Natural killer cell (primary cell): ENCODE results near the gene MYCN. TPM values are rescaled to one million over a fixed set of nuclear protein-coding genes. Genes with fewer than 3 reads are reported as not detected.

Source experiments
- ATAC-seq, 3 donors: fragments of 150-1000 bp in 2 of 3; fragments of 200-7000 bp in 1 of 3; cut with Tn5 transposase; 1 replicate in 1 of 3; 2 replicates in 2 of 3; pipeline ENCODE4 v1.10.0; 2021; ENCODE audit warnings: mild to moderate bottlenecking in 2 of 3, moderate library complexity in 2 of 3
- DNase-seq, 2 donors: peaks; one replicate each; pipeline versions ENCODE4 v3.0.0 to v3.0.0-alpha.2; 2013 to 2021; ENCODE audit warnings: mixed read lengths in 1 of 2
- H3K27ac ChIP-seq: one replicate; pipeline ENCODE4 v1.5.1; 2013; ENCODE audit warnings: mild to moderate bottlenecking, low read length
- H3K27me3 ChIP-seq: one replicate; pipeline ENCODE4 v1.6.1; 2013; ENCODE audit warnings: low read length; ENCODE audit not compliant: control insufficient read depth, insufficient read depth
- H3K36me3 ChIP-seq: one replicate; pipeline ENCODE4 v1.6.1; 2013; ENCODE audit warnings: low read length; ENCODE audit not compliant: control insufficient read depth, insufficient read depth
- H3K4me1 ChIP-seq: one replicate; pipeline ENCODE4 v1.6.1; 2013; ENCODE audit warnings: low read length; ENCODE audit not compliant: control insufficient read depth, insufficient read depth
- H3K4me3 ChIP-seq: one replicate; pipeline ENCODE4 v1.5.1; 2013; ENCODE audit warnings: low read length
- H3K9me3 ChIP-seq: one replicate; pipeline ENCODE4 v1.6.1; 2013; ENCODE audit warnings: low read length; ENCODE audit not compliant: control insufficient read depth, insufficient read depth
- H3K27ac Mint-ChIP-seq, 2 donors: one replicate each; pipeline ENCODE4 v1.8.0; 2022; ENCODE audit warnings: mild to moderate bottlenecking in 2 of 2, mixed read lengths in 2 of 2, moderate library complexity in 1 of 2
- H3K27me3 Mint-ChIP-seq, 2 donors: one replicate each; pipeline ENCODE4 v1.8.0; 2022; ENCODE audit warnings: low read depth in 2 of 2, mixed read lengths in 2 of 2
- H3K36me3 Mint-ChIP-seq: one replicate; pipeline ENCODE4 v1.8.0; 2022; ENCODE audit warnings: mixed read lengths
- H3K4me1 Mint-ChIP-seq, 2 donors: one replicate each; pipeline ENCODE4 v1.8.0; 2022; ENCODE audit warnings: mixed read lengths in 2 of 2
- H3K4me3 Mint-ChIP-seq: one replicate; pipeline ENCODE4 v1.8.0; 2022; ENCODE audit warnings: mild to moderate bottlenecking, moderate library complexity, mixed read lengths
- H3K9me3 Mint-ChIP-seq, 2 donors: one replicate each; pipeline ENCODE4 v1.8.0; 2022; ENCODE audit warnings: mixed read lengths in 2 of 2
- WGBS: methylation state at CpG from one replicate; pipeline ENCODE4 v1.1.7; 2013; ENCODE audit warnings: missing lambda C conversion rate; ENCODE audit not compliant: insufficient coverage; 5-methylcytosine and 5-hydroxymethylcytosine counted together
- intact Hi-C: fragments of 100-400 bp; cut with micrococcal nuclease; formaldehyde crosslinking; loops from one replicate; pipeline ENCODE4 v1.14.2; 2022
- total RNA-seq, 4 donors: library from RNA; stranded (reverse); fragments of 120-200 nt in 1 of 4; gene quantifications; one replicate each; pipeline versions ENCODE4 v1.2.3 to v1.2.4, GENCODE V29; 2013 to 2022
- TF ChIP-seq, protein P1 (sequence below): fragments of 200-600 bp; IDR thresholded peaks from one replicate; pipeline ENCODE4 v1.8.0; 2022; ENCODE audit warnings: antibody characterized with exemption

MYCN gene
- total RNA-seq, 3 donors from 2014 or later (not counting 1 experiment from before 2014, with no cell fraction given): 0.18 TPM; not detected in 2

DNA sequence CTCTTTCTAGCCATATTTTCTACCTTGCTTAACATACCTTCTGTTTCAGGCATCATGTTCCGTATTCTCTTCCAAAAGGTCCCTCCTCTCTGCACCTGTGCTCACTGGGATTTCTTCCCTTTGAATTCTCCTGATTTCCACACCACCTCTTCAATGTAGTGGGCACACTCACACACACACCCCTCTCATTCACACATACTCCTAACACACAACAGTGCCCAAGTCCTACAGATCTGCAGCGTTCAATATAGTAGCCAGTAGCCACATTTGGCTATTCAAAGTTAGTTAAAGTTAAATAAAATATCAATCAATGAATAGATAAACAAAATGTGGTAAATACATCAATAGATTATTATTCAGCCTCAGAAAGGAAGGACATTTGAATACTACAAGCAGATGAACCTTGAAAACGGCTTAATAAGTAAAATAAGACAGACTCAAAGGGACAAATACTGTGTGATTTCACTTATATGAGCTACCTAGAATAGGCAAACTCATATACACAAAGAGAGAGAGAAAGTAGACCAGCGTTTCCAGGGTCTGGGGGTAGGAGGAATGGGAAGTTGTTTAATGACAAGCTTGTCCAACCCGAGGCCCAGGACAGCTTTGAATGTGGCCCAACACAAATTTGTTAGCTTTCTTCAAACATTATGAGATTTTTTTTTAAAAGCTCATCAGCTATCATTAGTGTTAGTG is 34.4 kb downstream of the MYCN start:
- intact Hi-C loops: loop anchor here (10.0 kb wide), 1 partner anchor 820 kb away; no protein-coding TSS in a partner anchor
- Mint-ChIP-seq H3K9me3 (no peaks in the 10 kb centered on the region), H3K36me3 (no peaks in the 10 kb centered on the region), H3K27me3 (no peaks in the 10 kb centered on the region), H3K4me1 (peaks cover 5 to 15% of the 10 kb centered on the region in 2 donors), H3K4me3 (no peak overlapping the region), H3K27ac (no peak overlapping the region)
- 82% methylated on average over 3 of the region's 5 CpGs for WGBS
- no peaks in the 10 kb centered on the region for H3K27me3 ChIP-seq
- DNase-seq: no peak
- H3K9me3 ChIP-seq: no peaks in the 10 kb centered on the region
- ATAC-seq: no peak
- TF ChIP-seq, protein P1, sequence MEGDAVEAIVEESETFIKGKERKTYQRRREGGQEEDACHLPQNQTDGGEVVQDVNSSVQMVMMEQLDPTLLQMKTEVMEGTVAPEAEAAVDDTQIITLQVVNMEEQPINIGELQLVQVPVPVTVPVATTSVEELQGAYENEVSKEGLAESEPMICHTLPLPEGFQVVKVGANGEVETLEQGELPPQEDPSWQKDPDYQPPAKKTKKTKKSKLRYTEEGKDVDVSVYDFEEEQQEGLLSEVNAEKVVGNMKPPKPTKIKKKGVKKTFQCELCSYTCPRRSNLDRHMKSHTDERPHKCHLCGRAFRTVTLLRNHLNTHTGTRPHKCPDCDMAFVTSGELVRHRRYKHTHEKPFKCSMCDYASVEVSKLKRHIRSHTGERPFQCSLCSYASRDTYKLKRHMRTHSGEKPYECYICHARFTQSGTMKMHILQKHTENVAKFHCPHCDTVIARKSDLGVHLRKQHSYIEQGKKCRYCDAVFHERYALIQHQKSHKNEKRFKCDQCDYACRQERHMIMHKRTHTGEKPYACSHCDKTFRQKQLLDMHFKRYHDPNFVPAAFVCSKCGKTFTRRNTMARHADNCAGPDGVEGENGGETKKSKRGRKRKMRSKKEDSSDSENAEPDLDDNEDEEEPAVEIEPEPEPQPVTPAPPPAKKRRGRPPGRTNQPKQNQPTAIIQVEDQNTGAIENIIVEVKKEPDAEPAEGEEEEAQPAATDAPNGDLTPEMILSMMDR: no peak
- no peaks in the 10 kb centered on the region for H3K36me3 ChIP-seq
- H3K27ac ChIP-seq: no peak overlapping the region
- no peaks in the 10 kb centered on the region for H3K4me1 ChIP-seq
- no peak overlapping the region for H3K4me3 ChIP-seq

DNA sequence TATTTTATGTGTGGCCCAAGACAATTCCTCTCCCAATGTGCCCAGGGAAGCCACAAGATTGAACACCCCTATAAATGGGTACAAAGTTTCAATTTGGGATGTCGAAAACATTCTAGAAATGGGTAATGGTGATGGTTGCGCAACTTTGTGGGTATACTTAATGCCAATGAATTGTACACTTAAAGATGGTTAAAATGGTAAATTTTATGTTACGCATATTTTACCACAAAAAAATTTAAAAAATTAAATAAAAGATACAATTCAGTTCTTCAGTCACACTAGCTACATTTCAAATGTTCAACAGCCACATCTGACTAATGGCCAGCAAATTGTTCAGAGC is 34.9 kb downstream of the MYCN start:
- intact Hi-C loops: loop anchor here (10.0 kb wide), 1 partner anchor 820 kb away; no protein-coding TSS in a partner anchor
- TF ChIP-seq, protein P1: no peak
- Mint-ChIP-seq H3K27me3 (no peaks in the 10 kb centered on the region), H3K4me1 (peaks cover 5 to 15% of the 10 kb centered on the region in 2 donors), H3K27ac (no peak overlapping the region), H3K4me3 (no peak overlapping the region), H3K9me3 (no peaks in the 10 kb centered on the region), H3K36me3 (no peaks in the 10 kb centered on the region)
- H3K27ac ChIP-seq: no peak overlapping the region
- ATAC-seq (no peak), DNase-seq (no peak)
- no peaks in the 10 kb centered on the region for H3K4me1 ChIP-seq
- no peaks in the 10 kb centered on the region for H3K36me3 ChIP-seq
- 100% methylated on average over 2 of the region's 3 CpGs for WGBS
- no peak overlapping the region for H3K4me3 ChIP-seq
- H3K27me3 ChIP-seq: no peaks in the 10 kb centered on the region
- no peaks in the 10 kb centered on the region for H3K9me3 ChIP-seq

DNA sequence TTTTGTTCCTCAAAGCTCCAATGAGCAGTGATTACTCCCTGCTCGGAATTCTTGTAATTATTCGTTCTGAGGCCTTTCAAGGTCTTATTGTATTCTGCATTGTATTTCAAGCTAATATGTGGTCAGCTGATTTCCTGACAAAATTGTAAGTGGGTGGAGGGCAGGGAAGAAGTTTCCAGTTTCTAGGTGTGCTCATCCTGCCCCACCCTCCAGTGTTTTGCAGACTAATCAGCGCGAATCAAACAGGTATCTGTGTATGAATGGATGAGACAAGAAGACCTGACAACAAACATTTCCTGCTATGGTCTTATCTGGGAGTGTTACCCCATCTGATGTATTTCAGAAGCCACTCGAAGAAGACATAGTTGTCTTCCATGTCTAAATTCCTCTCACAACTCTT is 35.3 kb downstream of the MYCN start:
- intact Hi-C loops: loop anchor here (10.0 kb wide), 1 partner anchor 821 kb away; no protein-coding TSS in a partner anchor
- Histone ChIP-seq H3K27ac (no peak overlapping the region), H3K27me3 (no peaks in the 10 kb centered on the region), H3K9me3 (no peaks in the 10 kb centered on the region), H3K4me3 (no peak overlapping the region), H3K4me1 (no peaks in the 10 kb centered on the region), H3K36me3 (no peaks in the 10 kb centered on the region)
- DNase-seq (no peak), ATAC-seq (no peak)
- Mint-ChIP-seq H3K9me3 (no peaks in the 10 kb centered on the region), H3K27me3 (no peaks in the 10 kb centered on the region), H3K36me3 (no peaks in the 10 kb centered on the region), H3K4me1 (peaks cover 5 to 11% of the 10 kb centered on the region in 2 donors), H3K27ac (no peak overlapping the region), H3K4me3 (no peak overlapping the region)
- TF ChIP-seq, protein P1: no peak
- 94% methylated on average over 4 of the region's 5 CpGs for WGBS

DNA sequence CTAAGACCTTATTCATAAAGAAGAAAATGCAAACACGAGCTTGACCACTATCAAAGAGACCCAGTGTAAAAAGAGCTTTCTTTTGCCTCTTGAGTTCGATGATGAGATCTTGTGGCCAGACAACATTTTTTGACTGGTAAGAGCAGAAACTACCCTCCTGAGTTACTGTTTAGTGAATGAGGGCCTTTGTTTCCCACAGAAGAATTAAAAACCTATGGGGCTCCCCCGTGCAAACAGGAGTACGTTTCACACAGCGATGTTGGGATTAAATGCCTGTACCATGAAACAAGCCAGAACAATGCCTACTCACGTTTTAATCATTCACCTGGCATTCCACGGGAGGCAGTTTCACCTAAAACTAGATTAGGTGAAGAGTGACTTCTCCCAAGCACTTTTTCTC is 36.0 kb downstream of the MYCN start:
- Mint-ChIP-seq H3K4me1 (peaks cover 5 to 9% of the 10 kb centered on the region in 2 donors), H3K4me3 (no peak overlapping the region), H3K27me3 (no peaks in the 10 kb centered on the region), H3K27ac (no peak overlapping the region), H3K36me3 (no peaks in the 10 kb centered on the region), H3K9me3 (no peaks in the 10 kb centered on the region)
- Histone ChIP-seq H3K9me3 (no peaks in the 10 kb centered on the region), H3K36me3 (no peaks in the 10 kb centered on the region), H3K4me1 (no peaks in the 10 kb centered on the region), H3K27ac (no peak overlapping the region), H3K27me3 (no peaks in the 10 kb centered on the region), H3K4me3 (no peak overlapping the region)
- WGBS: 88% methylated on average over 7 of the region's 7 CpGs
- no peak for ATAC-seq
- TF ChIP-seq, protein P1: no peak
- DNase-seq: no peak
- intact Hi-C loops: loop anchor here (10.0 kb wide), 1 partner anchor 822 kb away; no protein-coding TSS in a partner anchor
